Osteoblast (primary cell): ENCODE results near the gene PRKCE. TPM values are rescaled to one million over a fixed set of nuclear protein-coding genes. Genes with fewer than 3 reads are reported as not detected.
A peak's percentile ranks its signal among the peaks of the same experiment; 100 is the strongest.

Experiments used
- DNase-seq: peaks from one replicate; pipeline ENCODE4 v3.0.0; 2011; ENCODE audit warnings: low spot score, mixed read lengths; ENCODE audit not compliant: insufficient read length; ENCODE audit errors: missing footprints
- H2AFZ ChIP-seq: 2 replicates; pipeline ENCODE4 v1.6.0; 2011; ENCODE audit warnings: mild to moderate bottlenecking, low read length
- H3K27ac ChIP-seq: 2 replicates; pipeline ENCODE4 v1.5.1; 2011; ENCODE audit warnings: mild to moderate bottlenecking, low read depth, low read length, moderate library complexity
- H3K27me3 ChIP-seq: 2 replicates; pipeline ENCODE4 v1.6.0; 2012; ENCODE audit warnings: mild to moderate bottlenecking, control low read depth, inconsistent platforms, low read length, moderate library complexity; ENCODE audit not compliant: insufficient read depth
- H3K36me3 ChIP-seq: 2 replicates; pipeline ENCODE4 v1.5.1; 2011; ENCODE audit warnings: mild to moderate bottlenecking, low read length, control low read depth, moderate library complexity; ENCODE audit not compliant: insufficient read depth
- H3K4me1 ChIP-seq: 2 replicates; pipeline ENCODE4 v1.5.1; 2011; ENCODE audit warnings: mild to moderate bottlenecking, low read length, control low read depth, moderate library complexity; ENCODE audit not compliant: insufficient read depth
- H3K4me2 ChIP-seq: 2 replicates; pipeline ENCODE4 v1.6.0; 2011; ENCODE audit warnings: mild to moderate bottlenecking, low read length; ENCODE audit not compliant: insufficient read depth
- H3K4me3 ChIP-seq: fragments of 200-600 bp; sonication (generic); 3 replicates; pipeline ENCODE4 v1.5.1; 2012; ENCODE audit warnings: mild to moderate bottlenecking, low read length, inconsistent platforms; ENCODE audit not compliant: insufficient read depth
- H3K79me2 ChIP-seq: 2 replicates; pipeline ENCODE4 v1.6.0; 2012; ENCODE audit warnings: mild to moderate bottlenecking, low read length, control low read depth, inconsistent platforms; ENCODE audit not compliant: insufficient read depth
- H3K9me3 ChIP-seq: 2 replicates; pipeline ENCODE4 v1.5.1; 2011; ENCODE audit warnings: low read depth, low read length, control low read depth
- H4K20me1 ChIP-seq: 2 replicates; pipeline ENCODE4 v1.6.0; 2012; ENCODE audit warnings: mild to moderate bottlenecking, low read length, control low read depth; ENCODE audit not compliant: insufficient read depth
- CTCF ChIP-seq: IDR thresholded peaks from 2 replicates; pipeline ENCODE4 v1.5.1; 2011; ENCODE audit warnings: mild to moderate bottlenecking, low read depth, low read length, moderate library complexity; ENCODE audit errors: extremely low read depth
- total RNA-seq: library from RNA; depleted of rRNA; stranded (reverse); fragments of >200 nt; gene quantifications from 2 replicates; pipeline ENCODE4 v1.2.3, GENCODE V29; 2012

Gene PRKCE
- total RNA-seq, 1 donor = 22.1 TPM

GRCh38 chr2:46008091-46008870, 356.8 kb downstream of the PRKCE start:
- Histone ChIP-seq H4K20me1 (no peaks in the 10 kb centered on the region), H3K4me2 (no peak overlapping the region), H3K27me3 (no peaks in the 10 kb centered on the region), H3K9me3 (no peaks in the 10 kb centered on the region), H3K4me1 (peaks cover 13% of the 10 kb centered on the region), H2AFZ (no peak overlapping the region), H3K36me3 (no peaks in the 10 kb centered on the region), H3K79me2 (no peaks in the 10 kb centered on the region), H3K4me3 (no peak overlapping the region), H3K27ac (no peak overlapping the region)
- TF ChIP-seq CTCF = no peak
- DNase-seq = peak; percentile 71

GRCh38 chr2:46009315-46009714, 357.8 kb downstream of the PRKCE start:
- no peak for DNase-seq
- H3K27ac ChIP-seq = no peak overlapping the region
- H3K4me1 ChIP-seq = peaks cover 13% of the 10 kb centered on the region
- no peak overlapping the region for H3K4me2 ChIP-seq
- no peak for TF ChIP-seq CTCF
- H3K27me3 ChIP-seq = no peaks in the 10 kb centered on the region
- H2AFZ ChIP-seq = no peak overlapping the region
- H3K4me3 ChIP-seq = no peak overlapping the region
- no peaks in the 10 kb centered on the region for H4K20me1 ChIP-seq
- no peaks in the 10 kb centered on the region for H3K9me3 ChIP-seq
- no peaks in the 10 kb centered on the region for H3K36me3 ChIP-seq
- no peaks in the 10 kb centered on the region for H3K79me2 ChIP-seq

GRCh38 chr2:46009772-46010171, 358.3 kb downstream of the PRKCE start:
- DNase-seq = no peak

More at GRCh38 chr2:46009772-46010171, 358.3 kb downstream of the PRKCE start:
- Histone ChIP-seq H3K27me3 (no peaks in the 10 kb centered on the region), H3K79me2 (no peaks in the 10 kb centered on the region), H3K4me2 (no peak overlapping the region), H3K36me3 (no peaks in the 10 kb centered on the region), H2AFZ (no peak overlapping the region), H3K4me3 (no peak overlapping the region), H4K20me1 (no peaks in the 10 kb centered on the region), H3K4me1 (peaks cover 15% of the 10 kb centered on the region), H3K27ac (no peak overlapping the region), H3K9me3 (no peaks in the 10 kb centered on the region)
- no peak for TF ChIP-seq CTCF
